Fibroblast of villous mesenchyme (primary cell): ENCODE results near the gene CCL7. TPM values are rescaled to one million over a fixed set of nuclear protein-coding genes. Genes with fewer than 3 reads are reported as not detected.

Experiments used
- DNase-seq: peaks from one replicate; pipeline ENCODE4 v3.0.0-alpha.2; 2010; ENCODE audit warnings: low read depth
- H3K4me3 ChIP-seq: 2 replicates; pipeline ENCODE4 v1.5.1; 2011; ENCODE audit warnings: low read depth, mild to moderate bottlenecking, low read length
- total RNA-seq: library from RNA; depleted of rRNA; stranded (reverse); fragments of >200 nt; gene quantifications from 2 replicates; pipeline ENCODE4 v1.2.3, GENCODE V29; 2012
- TF ChIP-seq, protein P1 (sequence below): IDR thresholded peaks from 2 replicates; pipeline ENCODE4 v1.5.1; 2012; ENCODE audit warnings: low read depth, mild to moderate bottlenecking, low read length; ENCODE audit not compliant: insufficient read depth

The CCL7 gene
- total RNA-seq, 1 donor, result 0.43 TPM

DNA sequence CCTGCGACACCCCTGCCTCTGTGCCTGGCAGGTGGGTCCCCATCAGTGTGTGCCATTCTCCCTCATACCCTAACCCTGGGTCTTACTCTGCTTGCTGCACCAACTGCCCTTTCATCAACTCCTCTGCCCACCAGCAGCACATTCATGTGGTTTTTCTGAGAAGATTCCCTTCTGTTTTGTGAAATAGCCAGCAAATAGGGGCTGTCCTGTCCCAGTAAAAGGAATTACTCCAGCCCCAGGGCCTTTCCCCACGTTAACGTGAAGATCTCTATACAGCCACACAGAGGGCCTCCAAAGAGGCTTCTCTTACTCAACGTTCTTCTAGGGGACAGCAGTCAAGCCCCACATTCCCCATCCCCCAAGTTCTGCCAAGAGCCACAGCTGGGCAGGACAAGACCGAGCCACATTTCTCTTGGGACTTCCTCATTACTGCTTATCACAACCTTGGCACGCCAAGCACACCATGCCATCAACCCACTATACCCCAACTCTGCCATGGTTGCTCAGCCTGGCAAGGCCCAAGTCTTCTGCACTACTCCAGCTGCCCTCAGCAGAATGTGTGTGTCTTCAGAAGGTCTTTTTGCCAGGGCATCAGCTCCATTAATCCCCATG, 33.6 kb upstream of the CCL7 start:
- no peak overlapping the region for H3K4me3 ChIP-seq
- TF ChIP-seq, protein P1, sequence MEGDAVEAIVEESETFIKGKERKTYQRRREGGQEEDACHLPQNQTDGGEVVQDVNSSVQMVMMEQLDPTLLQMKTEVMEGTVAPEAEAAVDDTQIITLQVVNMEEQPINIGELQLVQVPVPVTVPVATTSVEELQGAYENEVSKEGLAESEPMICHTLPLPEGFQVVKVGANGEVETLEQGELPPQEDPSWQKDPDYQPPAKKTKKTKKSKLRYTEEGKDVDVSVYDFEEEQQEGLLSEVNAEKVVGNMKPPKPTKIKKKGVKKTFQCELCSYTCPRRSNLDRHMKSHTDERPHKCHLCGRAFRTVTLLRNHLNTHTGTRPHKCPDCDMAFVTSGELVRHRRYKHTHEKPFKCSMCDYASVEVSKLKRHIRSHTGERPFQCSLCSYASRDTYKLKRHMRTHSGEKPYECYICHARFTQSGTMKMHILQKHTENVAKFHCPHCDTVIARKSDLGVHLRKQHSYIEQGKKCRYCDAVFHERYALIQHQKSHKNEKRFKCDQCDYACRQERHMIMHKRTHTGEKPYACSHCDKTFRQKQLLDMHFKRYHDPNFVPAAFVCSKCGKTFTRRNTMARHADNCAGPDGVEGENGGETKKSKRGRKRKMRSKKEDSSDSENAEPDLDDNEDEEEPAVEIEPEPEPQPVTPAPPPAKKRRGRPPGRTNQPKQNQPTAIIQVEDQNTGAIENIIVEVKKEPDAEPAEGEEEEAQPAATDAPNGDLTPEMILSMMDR, result no peak
- no peak for DNase-seq

DNA sequence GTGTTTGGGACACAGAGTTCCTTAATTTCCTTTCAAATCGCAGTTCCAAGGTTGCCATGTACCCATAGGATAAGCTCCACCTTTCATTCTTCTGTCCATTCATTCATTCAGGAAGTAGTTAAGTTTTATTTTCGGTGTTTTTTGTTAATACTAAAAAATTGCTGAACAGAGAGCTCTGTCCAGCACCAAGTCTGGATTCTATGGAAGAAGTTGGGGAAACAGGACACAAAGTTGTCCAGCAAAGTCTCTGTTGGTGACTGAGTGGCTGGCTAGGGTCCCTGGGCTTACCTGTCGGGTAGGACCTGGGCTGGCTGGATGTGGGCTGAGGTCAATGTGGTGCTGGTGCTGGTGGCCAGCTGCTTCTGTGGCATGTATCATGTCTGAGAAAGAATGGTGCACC, 32.6 kb upstream of the CCL7 start:
- TF ChIP-seq, protein P1, result no peak
- H3K4me3 ChIP-seq, result no peak overlapping the region
- no peak for DNase-seq

DNA sequence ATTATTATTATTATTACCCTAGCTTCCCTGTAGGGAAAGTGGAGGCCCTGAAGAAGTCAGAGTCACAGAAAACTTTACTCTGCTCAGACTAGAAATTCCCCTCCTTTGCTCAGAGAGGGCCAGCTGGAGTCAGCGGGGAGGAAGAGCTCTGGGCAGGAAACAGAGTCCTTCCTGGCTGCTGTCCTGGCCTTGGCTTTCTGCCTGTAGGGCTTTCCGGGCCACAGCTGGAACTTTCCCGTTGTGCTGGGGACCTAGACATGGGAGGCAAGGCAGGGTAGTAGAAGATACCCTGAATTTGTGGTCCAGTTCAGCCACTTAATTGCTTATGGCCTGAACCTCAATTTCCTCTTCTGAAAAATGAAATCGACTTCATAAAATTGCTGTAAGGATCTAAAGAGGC, 29.0 kb upstream of the CCL7 start:
- TF ChIP-seq, protein P1, result no peak
- H3K4me3 ChIP-seq, result no peak overlapping the region
- DNase-seq, result no peak

DNA sequence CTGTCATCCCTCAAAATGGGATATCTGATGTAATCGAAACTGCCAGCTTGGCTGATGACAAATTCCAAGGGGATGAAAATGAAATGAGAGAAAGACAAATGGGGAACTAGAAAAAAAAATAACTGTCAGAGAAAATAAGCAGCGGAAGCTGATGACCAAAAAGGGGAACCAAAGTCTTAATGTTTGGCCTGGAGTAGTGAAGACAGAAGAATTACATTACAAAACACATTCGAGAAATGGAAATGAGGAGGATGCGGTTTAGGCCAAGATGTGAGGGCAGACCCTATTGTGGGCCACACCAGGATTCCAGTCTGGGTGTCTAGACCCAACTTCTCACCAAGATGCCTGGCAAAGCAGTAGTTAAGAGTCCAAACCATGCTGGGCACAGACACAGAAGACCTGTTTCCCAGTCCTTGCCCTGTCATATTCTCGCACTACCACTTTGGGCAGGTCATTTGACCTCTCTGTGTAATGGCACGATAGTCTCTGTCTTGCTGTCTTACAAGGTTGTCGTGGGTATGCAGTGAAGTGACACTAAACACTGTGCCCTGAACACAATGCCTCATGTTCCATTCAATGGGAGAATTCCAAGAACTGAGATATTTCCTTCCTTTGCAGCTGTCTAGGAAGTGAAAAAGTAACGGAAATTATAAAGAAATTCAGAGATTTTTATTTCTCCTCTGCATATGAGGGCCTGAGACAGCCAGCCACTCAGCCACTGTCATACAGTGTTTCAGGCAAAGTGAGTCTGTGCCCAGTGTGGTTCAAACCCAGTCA, 27.2 kb upstream of the CCL7 start:
- DNase-seq, result no peak
- H3K4me3 ChIP-seq, result no peak overlapping the region
- TF ChIP-seq, protein P1, result no peak

DNA sequence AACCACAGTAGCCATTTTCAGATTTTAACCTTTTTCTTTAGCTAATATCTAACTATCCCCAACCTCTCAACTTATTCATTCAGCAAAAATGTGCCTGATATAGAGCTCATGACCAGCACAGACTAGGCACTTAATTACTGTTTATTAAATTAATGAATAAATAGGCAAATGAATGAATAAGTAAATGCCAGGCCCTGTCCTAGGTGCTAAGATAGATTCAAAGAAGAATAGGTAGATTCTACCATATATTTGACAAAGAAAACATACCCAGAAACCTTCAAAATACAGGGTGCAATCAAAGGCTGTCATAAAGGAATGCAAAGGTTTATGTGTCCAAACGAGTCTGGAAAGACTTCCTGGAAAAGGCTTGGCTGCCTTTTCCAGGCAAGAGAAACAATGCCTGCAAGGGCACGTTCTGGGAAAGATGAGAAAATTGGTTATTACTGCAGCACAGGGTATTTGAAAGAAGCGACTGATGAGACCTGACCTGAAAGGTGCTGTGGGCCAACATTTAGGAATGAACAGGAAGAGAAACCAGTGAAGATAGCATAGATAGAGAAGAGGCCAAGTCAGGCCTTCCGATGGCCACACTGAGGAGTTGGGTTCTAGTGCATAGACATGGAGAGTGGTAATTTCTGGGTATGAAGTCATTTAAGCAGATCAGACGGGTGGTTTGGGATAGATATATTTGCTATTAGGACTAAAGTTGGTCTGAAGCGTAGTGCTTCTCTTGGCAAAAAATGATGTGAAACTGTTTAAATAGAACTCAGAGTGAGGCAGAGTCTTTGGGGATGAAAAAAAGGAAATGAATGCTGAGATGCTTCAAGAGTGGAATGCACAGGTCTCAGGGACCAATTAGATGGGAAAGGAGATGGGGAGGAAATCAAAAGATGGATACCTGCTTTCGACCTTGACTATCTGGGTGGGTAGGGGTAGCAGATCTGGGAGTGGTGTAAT, 26.4 kb upstream of the CCL7 start:
- H3K4me3 ChIP-seq, result no peak overlapping the region
- DNase-seq, result no peak
- TF ChIP-seq, protein P1, result no peak

DNA sequence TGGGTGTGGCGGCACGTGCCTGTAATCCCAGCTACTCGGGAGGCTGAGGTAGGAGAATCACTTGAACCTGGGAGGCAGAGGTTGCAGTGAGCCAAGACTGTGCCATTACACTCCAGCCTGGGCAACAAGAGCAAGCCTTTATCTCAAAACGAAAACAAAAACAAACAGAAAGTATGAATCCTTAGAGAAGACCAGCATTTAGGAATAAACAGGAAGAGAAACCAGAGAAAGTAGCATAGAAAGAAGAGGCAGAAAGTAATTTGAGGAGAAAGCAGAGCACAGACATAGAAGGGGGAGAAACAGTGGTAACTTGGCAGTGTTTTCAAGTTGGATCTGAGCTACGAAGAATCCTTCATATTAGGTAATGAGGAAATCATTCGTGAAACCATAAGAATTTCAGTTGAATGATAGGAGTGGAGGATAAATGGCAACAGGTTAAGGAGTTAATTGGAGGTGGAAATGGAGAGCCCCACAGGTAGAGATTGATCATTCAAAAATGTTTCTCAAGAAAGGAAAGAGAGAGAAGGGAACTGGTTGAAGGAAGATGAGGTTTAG, 24.6 kb upstream of the CCL7 start:
- TF ChIP-seq, protein P1, result no peak
- no peak overlapping the region for H3K4me3 ChIP-seq
- no peak for DNase-seq
